Tibial artery (tissue), 4 donors: ENCODE results near the gene ANO7.

Experiments
- DNase-seq, 2 donors: peaks; one replicate each; pipeline ENCODE4 v3.0.0-alpha.2; 2019
- H3K27ac ChIP-seq, 2 donors: fragments of 200-600 bp; sonication (generic) in 1 of 2; 1 replicate in 1 of 2; 2 replicates in 1 of 2; pipeline ENCODE4 v1.5.1; 2018 to 2019; ENCODE audit warnings: mild to moderate bottlenecking in 1 of 2
- H3K27me3 ChIP-seq, 2 donors: fragments of 200-600 bp; sonication (generic) in 1 of 2; one replicate each; pipeline versions ENCODE4 v1.5.1 to v1.6.0; 2016 to 2019
- H3K36me3 ChIP-seq, 3 donors: fragments of 200-600 bp; sonication (generic) in 2 of 3; one replicate each; pipeline ENCODE4 v1.5.1; 2016 to 2019; ENCODE audit warnings: mild to moderate bottlenecking in 2 of 3
- H3K4me1 ChIP-seq, 4 donors: fragments of 200-600 bp; sonication (generic) in 2 of 4; 1 replicate in 3 of 4; 2 replicates in 1 of 4; pipeline ENCODE4 v1.5.1; 2016 to 2019
- H3K4me3 ChIP-seq, 2 donors: fragments of 200-600 bp; sonication (generic) in 1 of 2; 1 replicate in 1 of 2; 2 replicates in 1 of 2; pipeline ENCODE4 v1.5.1; 2018 to 2019; ENCODE audit warnings: mild to moderate bottlenecking in 2 of 2
- H3K9me3 ChIP-seq, 3 donors: fragments of 200-600 bp; sonication (generic) in 1 of 3; one replicate each; pipeline ENCODE4 v1.5.1; 2016 to 2019
- intact Hi-C: fragments of 100-400 bp; cut with DNase I; formaldehyde crosslinking; loops from one replicate; pipeline ENCODE4 v1.15.0; 2023; ENCODE audit warnings: low total_unique reads
- TF ChIP-seq, protein P1 (sequence below), 2 experiments: fragments of 200-600 bp in 1 of 2; fragments of 450-650 bp in 1 of 2; IDR thresholded peaks; one replicate each; pipeline ENCODE4 v1.5.1; 2017 to 2019; ENCODE audit warnings: antibody characterized with exemption in 2 of 2, mild to moderate bottlenecking in 1 of 2, moderate library complexity in 1 of 2

The ANO7 gene

GRCh38 chr2:241234962-241235740 lies 46.7 kb downstream of the ANO7 start:
- no peaks in the 10 kb centered on the region for H3K9me3 ChIP-seq
- no peaks in the 10 kb centered on the region for H3K4me1 ChIP-seq
- peaks cover 96 to 100% (median 99%) of the 10 kb centered on the region in 3 donors for H3K36me3 ChIP-seq
- TF ChIP-seq, protein P1, sequence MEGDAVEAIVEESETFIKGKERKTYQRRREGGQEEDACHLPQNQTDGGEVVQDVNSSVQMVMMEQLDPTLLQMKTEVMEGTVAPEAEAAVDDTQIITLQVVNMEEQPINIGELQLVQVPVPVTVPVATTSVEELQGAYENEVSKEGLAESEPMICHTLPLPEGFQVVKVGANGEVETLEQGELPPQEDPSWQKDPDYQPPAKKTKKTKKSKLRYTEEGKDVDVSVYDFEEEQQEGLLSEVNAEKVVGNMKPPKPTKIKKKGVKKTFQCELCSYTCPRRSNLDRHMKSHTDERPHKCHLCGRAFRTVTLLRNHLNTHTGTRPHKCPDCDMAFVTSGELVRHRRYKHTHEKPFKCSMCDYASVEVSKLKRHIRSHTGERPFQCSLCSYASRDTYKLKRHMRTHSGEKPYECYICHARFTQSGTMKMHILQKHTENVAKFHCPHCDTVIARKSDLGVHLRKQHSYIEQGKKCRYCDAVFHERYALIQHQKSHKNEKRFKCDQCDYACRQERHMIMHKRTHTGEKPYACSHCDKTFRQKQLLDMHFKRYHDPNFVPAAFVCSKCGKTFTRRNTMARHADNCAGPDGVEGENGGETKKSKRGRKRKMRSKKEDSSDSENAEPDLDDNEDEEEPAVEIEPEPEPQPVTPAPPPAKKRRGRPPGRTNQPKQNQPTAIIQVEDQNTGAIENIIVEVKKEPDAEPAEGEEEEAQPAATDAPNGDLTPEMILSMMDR (IDR thresholded peaks at IDR 0.05), result no peak
- no peak for DNase-seq
- intact Hi-C loops, result no loop called here
- no peak overlapping the region for H3K4me3 ChIP-seq
- no peaks in the 10 kb centered on the region for H3K27me3 ChIP-seq
- H3K27ac ChIP-seq, result no peak overlapping the region

GRCh38 chr2:241235859-241236593 lies 47.5 kb downstream of the ANO7 start:
- intact Hi-C loops, result no loop called here
- Histone ChIP-seq H3K4me3 (no peak overlapping the region), H3K9me3 (no peaks in the 10 kb centered on the region), H3K27me3 (no peaks in the 10 kb centered on the region), H3K27ac (no peak overlapping the region), H3K36me3 (peaks cover 96 to 100% (median 99%) of the 10 kb centered on the region in 3 donors), H3K4me1 (no peaks in the 10 kb centered on the region)
- DNase-seq, result no peak
- TF ChIP-seq, protein P1 (IDR thresholded peaks at IDR 0.05), result no peak

- TF ChIP-seq, protein P1 (IDR thresholded peaks at IDR 0.05), result no peak
- intact Hi-C loops, result no loop called here
These were observed 48.6 kb downstream of the ANO7 start for GRCh38 chr2:241237047-241237446.

DNA sequence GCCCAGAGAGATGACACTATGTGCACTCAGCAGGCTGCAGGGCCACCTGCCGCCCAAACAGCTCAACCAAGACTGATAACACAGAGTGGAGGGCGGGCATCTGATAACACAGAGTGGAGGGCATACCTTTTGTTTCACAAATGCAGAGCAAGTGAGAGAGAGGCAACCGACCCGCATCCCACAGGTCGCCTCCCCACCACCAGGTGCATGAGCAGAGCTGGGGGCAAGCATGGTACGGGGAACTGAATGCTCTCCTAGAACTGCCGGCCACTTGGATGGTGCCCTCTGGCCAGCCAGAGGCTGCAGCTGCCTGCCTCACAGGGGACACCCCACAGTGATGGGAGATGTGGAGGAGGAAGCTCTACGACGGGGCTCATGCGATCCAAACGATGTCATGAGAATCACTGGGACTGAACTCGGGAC lies 49.5 kb downstream of the ANO7 start:
- no peak for DNase-seq
- Histone ChIP-seq H3K27me3 (no peaks in the 10 kb centered on the region), H3K4me3 (no peak overlapping the region), H3K36me3 (peaks cover 97 to 100% (median 98%) of the 10 kb centered on the region in 3 donors), H3K27ac (no peak overlapping the region), H3K4me1 (no peaks in the 10 kb centered on the region), H3K9me3 (no peaks in the 10 kb centered on the region)
- intact Hi-C loops, result no loop called here
- TF ChIP-seq, protein P1 (IDR thresholded peaks at IDR 0.05), result no peak

More at GRCh38 chr2:241237047-241237446, 48.6 kb downstream of the ANO7 start:
- Histone ChIP-seq H3K27ac (no peak overlapping the region), H3K27me3 (no peaks in the 10 kb centered on the region), H3K36me3 (peaks cover 96 to 100% (median 97%) of the 10 kb centered on the region in 3 donors), H3K9me3 (no peaks in the 10 kb centered on the region), H3K4me1 (no peaks in the 10 kb centered on the region), H3K4me3 (no peak overlapping the region)
- DNase-seq, result no peak

DNA sequence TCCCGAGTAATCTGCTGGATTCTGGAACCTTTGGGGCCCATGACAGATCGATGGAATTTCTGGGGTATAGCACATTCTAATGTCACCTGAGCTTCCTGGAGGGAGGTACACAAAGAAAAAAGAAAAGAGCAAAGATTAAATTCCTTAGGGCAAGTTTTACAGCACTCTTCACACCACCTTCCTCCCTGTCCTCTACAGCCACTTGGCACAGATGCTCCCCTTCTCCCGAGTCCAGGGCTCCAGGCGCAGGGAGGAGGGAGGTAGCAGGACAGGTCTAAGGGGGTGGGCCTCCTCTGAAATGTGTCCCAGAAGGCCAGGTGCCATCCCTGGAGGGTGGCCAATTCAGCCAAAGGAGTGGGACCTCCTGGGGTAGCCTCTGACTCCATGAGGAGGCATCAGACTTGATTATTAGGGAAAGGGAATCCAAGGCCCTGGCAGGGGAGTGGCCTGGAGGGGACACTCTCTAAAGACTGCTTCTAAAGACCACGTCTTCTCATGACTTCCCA lies 50.3 kb downstream of the ANO7 start:
- H3K4me1 ChIP-seq, result no peaks in the 10 kb centered on the region
- TF ChIP-seq, protein P1 (IDR thresholded peaks at IDR 0.05), result no peak
- DNase-seq, result no peak
- H3K36me3 ChIP-seq, result peaks cover 96 to 100% (median 97%) of the 10 kb centered on the region in 3 donors
- no peaks in the 10 kb centered on the region for H3K27me3 ChIP-seq
- H3K9me3 ChIP-seq, result no peaks in the 10 kb centered on the region
- no peak overlapping the region for H3K27ac ChIP-seq
- H3K4me3 ChIP-seq, result no peak overlapping the region
- intact Hi-C loops, result no loop called here
